Thyroid gland (tissue), 4 donors: ENCODE measurements around the gene TMEM254.
"Not testable (repeated sequence)": the region's sequence is repeated elsewhere in the genome, so short reads cannot be mapped to it uniquely, and the experiment has no call there.

Experiments used
- POLR2A ChIP-seq, 2 donors: fragments of 450-650 bp; IDR thresholded peaks; one replicate each; pipeline ENCODE4 v1.6.1; 2017; ENCODE audit warnings: antibody characterized with exemption in 2 of 2, mild to moderate bottlenecking in 2 of 2, moderate library complexity in 1 of 2
- TF ChIP-seq, protein P1 (sequence below), 6 experiments: fragments of 200-600 bp in 3 of 6; fragments of 450-650 bp in 3 of 6; sonication (generic) in 3 of 6; IDR thresholded peaks; one replicate each; pipeline ENCODE4 v1.5.1; 2016 to 2019; ENCODE audit warnings: antibody characterized with exemption in 6 of 6, mild to moderate bottlenecking in 2 of 6, inconsistent platforms in 1 of 6, moderate library complexity in 1 of 6

GRCh38 chr10:80098272-80098671 lies 19.8 kb downstream of the TMEM254 start:
- TF ChIP-seq, protein P1, sequence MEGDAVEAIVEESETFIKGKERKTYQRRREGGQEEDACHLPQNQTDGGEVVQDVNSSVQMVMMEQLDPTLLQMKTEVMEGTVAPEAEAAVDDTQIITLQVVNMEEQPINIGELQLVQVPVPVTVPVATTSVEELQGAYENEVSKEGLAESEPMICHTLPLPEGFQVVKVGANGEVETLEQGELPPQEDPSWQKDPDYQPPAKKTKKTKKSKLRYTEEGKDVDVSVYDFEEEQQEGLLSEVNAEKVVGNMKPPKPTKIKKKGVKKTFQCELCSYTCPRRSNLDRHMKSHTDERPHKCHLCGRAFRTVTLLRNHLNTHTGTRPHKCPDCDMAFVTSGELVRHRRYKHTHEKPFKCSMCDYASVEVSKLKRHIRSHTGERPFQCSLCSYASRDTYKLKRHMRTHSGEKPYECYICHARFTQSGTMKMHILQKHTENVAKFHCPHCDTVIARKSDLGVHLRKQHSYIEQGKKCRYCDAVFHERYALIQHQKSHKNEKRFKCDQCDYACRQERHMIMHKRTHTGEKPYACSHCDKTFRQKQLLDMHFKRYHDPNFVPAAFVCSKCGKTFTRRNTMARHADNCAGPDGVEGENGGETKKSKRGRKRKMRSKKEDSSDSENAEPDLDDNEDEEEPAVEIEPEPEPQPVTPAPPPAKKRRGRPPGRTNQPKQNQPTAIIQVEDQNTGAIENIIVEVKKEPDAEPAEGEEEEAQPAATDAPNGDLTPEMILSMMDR (IDR thresholded peaks at IDR 0.05): not testable (repeated sequence)
- not testable (repeated sequence) for TF ChIP-seq POLR2A (IDR thresholded peaks at IDR 0.05)
